ENCODE data around the gene HSPA1A. TPM values are rescaled to one million over a fixed set of nuclear protein-coding genes. Genes with fewer than 3 reads are reported as not detected.
"Not testable (repeated sequence)": the region's sequence is repeated elsewhere in the genome, so short reads cannot be mapped to it uniquely, and the experiment has no call there.

The HSPA1A gene
- total RNA-seq, 1 experiment from 2014 or later = 51.2 TPM

DNA sequence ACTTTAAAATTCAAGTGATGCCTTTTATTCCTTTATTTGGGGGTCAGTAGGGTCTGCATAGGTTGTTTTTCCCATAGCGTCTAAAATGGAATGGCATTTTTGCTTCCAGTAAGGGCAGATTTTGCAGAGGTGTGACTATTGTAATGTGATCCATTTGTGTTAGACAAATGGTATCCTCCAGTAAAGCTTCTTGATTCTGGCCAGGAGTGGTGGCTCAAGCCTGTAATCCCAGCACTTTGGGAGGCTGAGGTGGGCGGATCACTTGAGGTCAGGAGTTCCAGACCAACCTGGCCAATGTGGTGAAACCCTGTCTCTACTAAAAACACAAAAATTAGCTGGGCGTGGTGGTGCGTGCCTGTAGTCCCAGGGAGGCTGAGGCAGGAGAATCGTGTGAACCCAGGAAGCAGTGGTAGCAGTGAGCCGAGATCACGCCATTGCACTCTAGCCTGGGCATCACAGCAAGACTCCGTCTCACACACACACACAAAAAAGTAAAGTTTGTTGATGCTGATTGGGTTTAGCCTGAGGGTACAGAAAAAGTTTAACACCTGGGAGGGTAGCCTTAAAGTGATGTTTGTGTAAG, 2.7 kb downstream of the HSPA1A start:
- H2AFZ ChIP-seq (ENCODE audit: low read length); H2BK5ac ChIP-seq (ENCODE audit: insufficient read length, low read length); H3K9me3 Mint-ChIP-seq; H3K27ac Mint-ChIP-seq; H4K8ac ChIP-seq (replicated peaks; ENCODE audit: insufficient read length, low read depth, low read length); H3T11ph ChIP-seq (ENCODE audit: low read length); H3K27ac ChIP-seq (ENCODE audit: insufficient read length, low read depth, low read length); H3K18ac ChIP-seq (ENCODE audit: insufficient read length, low read depth, low read length); H3K27me3 ChIP-seq (ENCODE audit: insufficient read depth, low read length); H2AK5ac ChIP-seq (ENCODE audit: insufficient read length, low read length); H3K9ac ChIP-seq (ENCODE audit: extremely low read depth, insufficient read length, low read length); H3K56ac ChIP-seq (ENCODE audit: insufficient read length, low read depth, low read length); H3K27me3 Mint-ChIP-seq (ENCODE audit: low read depth); H2BK12ac ChIP-seq (ENCODE audit: insufficient read length, low read depth, low read length); H3K9me3 ChIP-seq (ENCODE audit: control insufficient read depth, low read depth, low read length); H2BK20ac ChIP-seq (ENCODE audit: low read depth, low read length, poor library complexity, severe bottlenecking); H4K20me1 ChIP-seq (ENCODE audit: control insufficient read depth, insufficient read depth, insufficient read length); H3K79me2 ChIP-seq (ENCODE audit: insufficient read depth, low read length); DNase-seq; H3K4ac ChIP-seq (ENCODE audit: low read depth, low read length); H2BK15ac ChIP-seq (ENCODE audit: low read depth, low read length); H3K14ac ChIP-seq (ENCODE audit: insufficient read depth, low read length); H3K23ac ChIP-seq (ENCODE audit: insufficient read length, low read depth, low read length); H4K5ac ChIP-seq (ENCODE audit: insufficient read length, low read depth, low read length); H3K79me1 ChIP-seq (ENCODE audit: insufficient read depth, low read depth, low read length, poor library complexity, severe bottlenecking); H2BK120ac ChIP-seq (ENCODE audit: low read depth, low read length, poor library complexity, severe bottlenecking); H4K91ac ChIP-seq (ENCODE audit: insufficient read length, low read depth, low read length); H3K4me1 ChIP-seq (ENCODE audit: insufficient read depth, low read length): not testable (repeated sequence)
- H3K4me2 ChIP-seq (ENCODE audit: insufficient read depth, insufficient read length, low read length) = peak overlapping the region; percentile 28
- peaks cover 3 to 10% (median 6%) of the 10 kb centered on the region in 3 experiments; a peak in 5 of 7 replicates for H3K36me3 Mint-ChIP-seq (ENCODE audit: insufficient read depth in 1 of 3, low read depth in 3 of 3)
- H3K4me1 Mint-ChIP-seq = peaks cover 35 to 38% of the 10 kb centered on the region in 2 experiments
- H3K4me3 Mint-ChIP-seq = peak overlapping the region; percentile 38 to 67
- no CpG with 5 or more reads among the region's 8 CpGs for WGBS (ENCODE audit: extremely low coverage, insufficient read length, low lambda C conversion rate)
- peaks cover 18% of the 10 kb centered on the region for H3K23me2 ChIP-seq (ENCODE audit: insufficient read length, low read depth, low read length, poor library complexity, severe bottlenecking)
